OCI-LY7 (cell line): ENCODE results near the gene XPNPEP2. TPM values are rescaled to one million over a fixed set of nuclear protein-coding genes. Genes with fewer than 3 reads are reported as not detected.

ENCODE experiments used
- BruUV-seq: library from RNA; stranded (reverse); fragments of 400-500 nt; replicated peaks from 2 replicates; lab custom pipeline; 2021; lab: Mats Ljungman, UMichigan
- CTCF ChIA-PET: fragments of 300-600 bp; sonication (Branson Sonifier 250); formaldehyde crosslinking; loops from one replicate; lab custom pipeline; 2022; ENCODE audit warnings: antibody characterized with exemption; ENCODE audit not compliant: unreplicated experiment; lab: Charles Lee
- POLR2A ChIA-PET: fragments of 300-600 bp; sonication (Branson Sonifier 250); formaldehyde crosslinking; loops from one replicate; lab custom pipeline; 2022; ENCODE audit warnings: antibody characterized with exemption; lab: Charles Lee
- DNase-seq: peaks from one replicate; pipeline ENCODE4 v3.0.0-alpha.2; 2015; ENCODE audit warnings: low spot score
- H2AFZ ChIP-seq: fragments of 200-600 bp; sonication (generic), shearing (Covaris generic); 2 replicates; pipeline ENCODE4 v1.6.1; 2014; ENCODE audit warnings: mild to moderate bottlenecking, antibody characterized with exemption, low read length, moderate library complexity
- H3K27ac ChIP-seq: fragments of 200-600 bp; sonication (generic); 2 replicates; pipeline ENCODE4 v1.5.1; 2014; ENCODE audit warnings: mixed run types, low read depth, mild to moderate bottlenecking, moderate library complexity, low read length, inconsistent platforms; ENCODE audit not compliant: poor library complexity, severe bottlenecking
- H3K36me3 ChIP-seq: fragments of 200-600 bp; sonication (generic); 2 replicates; pipeline ENCODE4 v1.6.1; 2014; ENCODE audit warnings: mild to moderate bottlenecking, antibody characterized with exemption, low read length, moderate library complexity, mixed read lengths; ENCODE audit not compliant: insufficient read depth
- H3K4me1 ChIP-seq: fragments of 200-600 bp; sonication (generic); 2 replicates; pipeline ENCODE4 v1.5.1; 2014; ENCODE audit warnings: mild to moderate bottlenecking, low read length; ENCODE audit not compliant: insufficient read depth, poor library complexity, severe bottlenecking
- H3K4me2 ChIP-seq: fragments of 200-600 bp; sonication (generic); 2 replicates; pipeline ENCODE4 v1.6.1; 2014; ENCODE audit warnings: mild to moderate bottlenecking, low read length
- H3K4me3 ChIP-seq: fragments of 200-600 bp; sonication (generic); 2 replicates; pipeline ENCODE4 v1.5.1; 2014; ENCODE audit warnings: mild to moderate bottlenecking, low read depth, low read length; ENCODE audit not compliant: poor library complexity, severe bottlenecking
- H3K79me2 ChIP-seq: fragments of 200-600 bp; sonication (generic); 2 replicates; pipeline ENCODE4 v1.6.1; 2016; ENCODE audit warnings: low read depth, mild to moderate bottlenecking, low read length, moderate library complexity, mixed read lengths; ENCODE audit not compliant: insufficient read depth
- H3K9me2 ChIP-seq: fragments of 200-600 bp; sonication (generic); 2 replicates; pipeline ENCODE4 v1.6.1; 2016; ENCODE audit warnings: mild to moderate bottlenecking, low read length, mixed read lengths; ENCODE audit not compliant: insufficient read depth
- H3K9me3 ChIP-seq: fragments of 200-600 bp; sonication (generic); 2 replicates; pipeline ENCODE4 v1.6.1; 2014; ENCODE audit warnings: mild to moderate bottlenecking, mixed run types, low read length, mixed read lengths
- H4K20me1 ChIP-seq: fragments of 200-600 bp; sonication (generic); 2 replicates; pipeline ENCODE4 v1.6.1; 2014; ENCODE audit warnings: mild to moderate bottlenecking, antibody characterized with exemption, low read length, moderate library complexity, mixed read lengths; ENCODE audit not compliant: insufficient read depth
- EZH2phosphoT487 ChIP-seq: fragments of 200-600 bp; sonication (generic); IDR thresholded peaks from 2 replicates; pipeline ENCODE4 v1.6.1; 2018; ENCODE audit warnings: low read depth, borderline replicate concordance, mild to moderate bottlenecking, mixed run types, antibody characterized with exemption, low read length, moderate library complexity, mixed read lengths
- intact Hi-C: fragments of 100-400 bp; cut with micrococcal nuclease; formaldehyde crosslinking; loops from one replicate; pipeline ENCODE4 v1.10.0; 2022; ENCODE audit not compliant: unreplicated experiment
- small RNA-seq: library from RNA; depleted of rRNA; stranded (forward); fragments of <200 nt; gene quantifications from one replicate; pipeline ENCODE3, GENCODE V24; 2014
- total RNA-seq, 2 experiments: library from RNA; depleted of rRNA in 1 of 2; stranded (reverse); fragments of >200 nt in 1 of 2; shearing (Covaris generic) in 1 of 2; gene quantifications; 2 replicates each; pipeline ENCODE4 v1.2.3, GENCODE V29; 2014 to 2022
- TF ChIP-seq, protein P1 (sequence below): fragments of 200-600 bp; sonication (generic); conservative IDR thresholded peaks from 2 replicates; pipeline ENCODE4 v1.5.1; 2014; ENCODE audit warnings: mild to moderate bottlenecking, antibody characterized with exemption, low read length, moderate library complexity, mixed read lengths

Gene XPNPEP2
- total RNA-seq, 2 experiments from 2014 or later = not detected

DNA sequence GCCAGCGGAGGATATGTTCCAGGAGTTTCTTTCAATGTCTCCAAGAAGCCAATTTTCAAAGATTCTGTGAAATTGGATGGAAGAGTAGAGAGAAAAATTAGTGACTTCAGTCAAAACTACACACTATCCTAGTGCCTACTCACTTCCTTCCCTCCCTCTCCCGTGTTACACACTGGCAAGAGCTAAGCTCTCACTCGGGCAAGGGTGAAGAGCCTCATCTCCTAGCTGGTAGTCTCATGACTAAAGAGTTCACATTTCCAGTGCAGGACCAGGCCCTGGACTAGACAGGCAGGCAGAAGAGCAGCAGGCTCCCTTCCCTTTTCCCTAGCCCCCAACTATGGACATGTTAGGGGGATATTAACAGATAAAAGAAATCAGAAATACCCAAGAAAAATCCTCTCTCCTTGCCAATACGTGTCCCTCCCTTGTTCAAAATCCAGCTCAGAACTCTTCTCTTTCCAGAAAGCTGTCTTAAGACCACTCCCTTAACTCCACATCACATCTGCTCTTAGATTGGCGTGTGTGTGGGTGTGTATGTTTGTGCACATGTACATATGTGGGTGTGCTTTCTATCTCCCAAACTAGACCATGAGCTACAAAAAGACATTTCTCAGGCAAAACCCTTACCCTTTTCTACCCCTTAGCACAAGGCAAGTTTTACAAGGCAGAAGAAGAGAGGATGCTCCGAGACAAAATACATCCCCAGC lies 75.0 kb downstream of the XPNPEP2 start:
- no peak for DNase-seq
- POLR2A ChIA-PET = interaction anchor here (0.6 kb wide), 1 partner anchor 50 kb away, joined by 4 read pairs; no protein-coding TSS in a partner anchor
- no peaks in the 10 kb centered on the region for H4K20me1 ChIP-seq
- H3K27ac ChIP-seq = no peak overlapping the region
- H3K4me3 ChIP-seq = no peak overlapping the region
- intact Hi-C loops = no loop called here
- H2AFZ ChIP-seq = no peak overlapping the region
- no peaks in the 10 kb centered on the region for H3K4me1 ChIP-seq
- CTCF ChIA-PET = no interaction called here
- no peaks in the 10 kb centered on the region for H3K9me3 ChIP-seq
- H3K79me2 ChIP-seq = no peaks in the 10 kb centered on the region
- no peak overlapping the region for H3K4me2 ChIP-seq
- no peak for TF ChIP-seq EZH2phosphoT487
- TF ChIP-seq, protein P1, sequence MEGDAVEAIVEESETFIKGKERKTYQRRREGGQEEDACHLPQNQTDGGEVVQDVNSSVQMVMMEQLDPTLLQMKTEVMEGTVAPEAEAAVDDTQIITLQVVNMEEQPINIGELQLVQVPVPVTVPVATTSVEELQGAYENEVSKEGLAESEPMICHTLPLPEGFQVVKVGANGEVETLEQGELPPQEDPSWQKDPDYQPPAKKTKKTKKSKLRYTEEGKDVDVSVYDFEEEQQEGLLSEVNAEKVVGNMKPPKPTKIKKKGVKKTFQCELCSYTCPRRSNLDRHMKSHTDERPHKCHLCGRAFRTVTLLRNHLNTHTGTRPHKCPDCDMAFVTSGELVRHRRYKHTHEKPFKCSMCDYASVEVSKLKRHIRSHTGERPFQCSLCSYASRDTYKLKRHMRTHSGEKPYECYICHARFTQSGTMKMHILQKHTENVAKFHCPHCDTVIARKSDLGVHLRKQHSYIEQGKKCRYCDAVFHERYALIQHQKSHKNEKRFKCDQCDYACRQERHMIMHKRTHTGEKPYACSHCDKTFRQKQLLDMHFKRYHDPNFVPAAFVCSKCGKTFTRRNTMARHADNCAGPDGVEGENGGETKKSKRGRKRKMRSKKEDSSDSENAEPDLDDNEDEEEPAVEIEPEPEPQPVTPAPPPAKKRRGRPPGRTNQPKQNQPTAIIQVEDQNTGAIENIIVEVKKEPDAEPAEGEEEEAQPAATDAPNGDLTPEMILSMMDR = no peak
- H3K36me3 ChIP-seq = peaks cover 39% of the 10 kb centered on the region
- no TSS peak for BruUV-seq
- H3K9me2 ChIP-seq = no peaks in the 10 kb centered on the region

DNA sequence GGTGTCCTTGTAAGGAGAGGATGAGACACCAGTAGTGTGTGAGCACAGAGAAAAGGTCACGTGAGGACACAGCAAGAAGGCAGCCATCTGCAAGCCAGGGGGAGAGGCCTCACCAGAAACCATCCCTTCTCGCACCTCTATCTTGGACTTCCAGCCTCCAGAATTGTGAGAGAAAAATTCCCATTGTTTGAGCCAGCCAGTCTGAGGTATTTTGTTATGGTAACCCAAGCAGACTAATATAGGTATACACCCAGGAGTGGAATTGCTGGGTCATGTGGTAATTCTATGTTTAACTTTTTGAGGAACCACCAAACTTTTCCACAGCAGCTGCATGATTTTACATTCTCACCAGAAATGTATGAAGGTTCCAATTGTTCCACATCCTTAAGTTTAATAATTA lies 79.3 kb downstream of the XPNPEP2 start:
- TF ChIP-seq, protein P1 = no peak
- TF ChIP-seq EZH2phosphoT487 = no peak
- Histone ChIP-seq H3K79me2 (no peaks in the 10 kb centered on the region), H3K9me2 (no peaks in the 10 kb centered on the region), H4K20me1 (no peaks in the 10 kb centered on the region), H3K4me2 (no peak overlapping the region), H3K4me3 (no peak overlapping the region), H3K4me1 (no peaks in the 10 kb centered on the region), H3K27ac (no peak overlapping the region), H2AFZ (no peak overlapping the region), H3K36me3 (peaks cover 16% of the 10 kb centered on the region), H3K9me3 (no peaks in the 10 kb centered on the region)
- BruUV-seq = no TSS peak
- intact Hi-C loops = no loop called here
- DNase-seq = no peak
- ChIA-PET POLR2A (interaction anchor here (1.3 kb wide), 1 partner anchor 206 kb away, joined by 3 read pairs; no protein-coding TSS in a partner anchor), CTCF (no interaction called here)

Small RNA genes within 50 kb of the gene (small RNA-seq; reads per million reads assigned to genes)
- not detected for gene RF00017

Other genes with a start within 250 kb of the XPNPEP2 start
- not detected in 2 replicates for gene SMARCA1, start 215.5 kb upstream of the XPNPEP2 start, total RNA-seq (2014; rRNA removed; shearing (Covaris generic))
- 0.19 TPM in 1 of 2 replicates, not detected in the other for gene SMARCA1, start 215.5 kb upstream of the XPNPEP2 start, total RNA-seq (2022)
- gene OCRL, start 198.7 kb upstream of the XPNPEP2 start, total RNA-seq (2014; rRNA removed; shearing (Covaris generic)) = 3.1 and 3.3 TPM in 2 replicates
- gene OCRL, start 198.7 kb upstream of the XPNPEP2 start, total RNA-seq (2022) = 6.7 and 8.2 TPM in 2 replicates
- gene APLN, start 84.0 kb upstream of the XPNPEP2 start, total RNA-seq (2014; rRNA removed; shearing (Covaris generic)) = not detected in 2 replicates
- gene APLN, start 84.0 kb upstream of the XPNPEP2 start, total RNA-seq (2022) = 0.13 TPM in 1 of 2 replicates, not detected in the other
- 163 and 194 TPM in 2 replicates for gene SASH3, start 41.0 kb downstream of the XPNPEP2 start, total RNA-seq (2014; rRNA removed; shearing (Covaris generic))
- gene SASH3, start 41.0 kb downstream of the XPNPEP2 start, total RNA-seq (2022) = 150 and 157 TPM in 2 replicates
- 5.0 and 8.2 TPM in 2 replicates for gene ZDHHC9, start 104.9 kb downstream of the XPNPEP2 start, total RNA-seq (2014; rRNA removed; shearing (Covaris generic))
- 10.0 and 11.3 TPM in 2 replicates for gene ZDHHC9, start 104.9 kb downstream of the XPNPEP2 start, total RNA-seq (2022)
- gene UTP14A, start 167.2 kb downstream of the XPNPEP2 start, total RNA-seq (2014; rRNA removed; shearing (Covaris generic)) = 21.9 and 33.8 TPM in 2 replicates
- gene UTP14A, start 167.2 kb downstream of the XPNPEP2 start, total RNA-seq (2022) = 22.3 and 29.5 TPM in 2 replicates
- 1.6 and 1.7 TPM in 2 replicates for gene BCORL1, start 243.7 kb downstream of the XPNPEP2 start, total RNA-seq (2014; rRNA removed; shearing (Covaris generic))
- 4.9 and 5.4 TPM in 2 replicates for gene BCORL1, start 243.7 kb downstream of the XPNPEP2 start, total RNA-seq (2022)